Measurements from ENCODE around the gene MLX.

Gene MLX

GRCh38 chr17:42520540-42520951 lies 46.4 kb upstream of the MLX start:
- H3K9ac ChIP-seq (ENCODE audit: low read length), result no peak overlapping the region
- H3K4me1 ChIP-seq (ENCODE audit: control insufficient read depth, low read depth, low read length), result peaks cover 6% of the 10 kb centered on the region
- H3K23ac ChIP-seq (ENCODE audit: low read length), result no peak overlapping the region
- H3K27me3 ChIP-seq (ENCODE audit: insufficient read depth, low read length, poor library complexity), result no peaks in the 10 kb centered on the region
- no peak overlapping the region for H3K4me3 ChIP-seq (ENCODE audit: low read length)
- no CpG with 5 or more reads among the region's 9 CpGs for WGBS (ENCODE audit: extremely low coverage, insufficient coverage, low lambda C conversion rate)
- no peak overlapping the region for H3K18ac ChIP-seq (ENCODE audit: low read length)
- no peak overlapping the region for H2BK5ac ChIP-seq (ENCODE audit: low read length)
- no peak overlapping the region for H2BK15ac ChIP-seq (replicated peaks; ENCODE audit: low read depth)
- no peak overlapping the region for H3K4me2 ChIP-seq (ENCODE audit: low read length)
- no peak overlapping the region for H2AK5ac ChIP-seq (ENCODE audit: low read length)
- peak; percentile 43 for DNase-seq
- no peak overlapping the region for H3K4ac ChIP-seq (ENCODE audit: low read depth, low read length)
- H3K56ac ChIP-seq (ENCODE audit: low read length), result no peak overlapping the region
- H3K79me1 ChIP-seq (ENCODE audit: low read length), result no peaks in the 10 kb centered on the region
- H3K27ac ChIP-seq (ENCODE audit: low read depth, low read length), result peak overlapping the region; percentile 47
- no peak overlapping the region for H2BK120ac ChIP-seq (ENCODE audit: low read depth, low read length)
- no peaks in the 10 kb centered on the region for H3K79me2 ChIP-seq (ENCODE audit: control insufficient read depth, insufficient read depth, low read length)
- peaks cover 2% of the 10 kb centered on the region for H3K36me3 ChIP-seq (ENCODE audit: control insufficient read depth, insufficient read depth, low read length)
- H4K5ac ChIP-seq (ENCODE audit: low read length), result no peak overlapping the region
- no peak overlapping the region for H4K8ac ChIP-seq (ENCODE audit: low read depth, low read length)

GRCh38 chr17:42521036-42521435 lies 45.9 kb upstream of the MLX start:
- peaks cover 6% of the 10 kb centered on the region for H3K4me1 ChIP-seq (ENCODE audit: control insufficient read depth, low read depth, low read length)
- no peak overlapping the region for H4K8ac ChIP-seq (ENCODE audit: low read depth, low read length)
- no peak overlapping the region for H3K4ac ChIP-seq (ENCODE audit: low read depth, low read length)
- no peak overlapping the region for H3K27ac ChIP-seq (ENCODE audit: low read depth, low read length)
- H2BK5ac ChIP-seq (ENCODE audit: low read length), result no peak overlapping the region
- no CpG with 5 or more reads among the region's 8 CpGs for WGBS (ENCODE audit: extremely low coverage, insufficient coverage, low lambda C conversion rate)
- no peak overlapping the region for H3K4me2 ChIP-seq (ENCODE audit: low read length)
- H2BK120ac ChIP-seq (ENCODE audit: low read depth, low read length), result no peak overlapping the region
- H3K79me1 ChIP-seq (ENCODE audit: low read length), result no peaks in the 10 kb centered on the region
- no peak overlapping the region for H3K4me3 ChIP-seq (ENCODE audit: low read length)
- no peak overlapping the region for H3K23ac ChIP-seq (ENCODE audit: low read length)
- H4K5ac ChIP-seq (ENCODE audit: low read length), result no peak overlapping the region
- no peak for DNase-seq
- H3K9ac ChIP-seq (ENCODE audit: low read length), result no peak overlapping the region
- H2AK5ac ChIP-seq (ENCODE audit: low read length), result no peak overlapping the region
- no peak overlapping the region for H2BK15ac ChIP-seq (replicated peaks; ENCODE audit: low read depth)
- no peaks in the 10 kb centered on the region for H3K79me2 ChIP-seq (ENCODE audit: control insufficient read depth, insufficient read depth, low read length)
- peaks cover 2% of the 10 kb centered on the region for H3K36me3 ChIP-seq (ENCODE audit: control insufficient read depth, insufficient read depth, low read length)
- no peak overlapping the region for H3K56ac ChIP-seq (ENCODE audit: low read length)
- no peaks in the 10 kb centered on the region for H3K27me3 ChIP-seq (ENCODE audit: insufficient read depth, low read length, poor library complexity)
- no peak overlapping the region for H3K18ac ChIP-seq (ENCODE audit: low read length)

DNA sequence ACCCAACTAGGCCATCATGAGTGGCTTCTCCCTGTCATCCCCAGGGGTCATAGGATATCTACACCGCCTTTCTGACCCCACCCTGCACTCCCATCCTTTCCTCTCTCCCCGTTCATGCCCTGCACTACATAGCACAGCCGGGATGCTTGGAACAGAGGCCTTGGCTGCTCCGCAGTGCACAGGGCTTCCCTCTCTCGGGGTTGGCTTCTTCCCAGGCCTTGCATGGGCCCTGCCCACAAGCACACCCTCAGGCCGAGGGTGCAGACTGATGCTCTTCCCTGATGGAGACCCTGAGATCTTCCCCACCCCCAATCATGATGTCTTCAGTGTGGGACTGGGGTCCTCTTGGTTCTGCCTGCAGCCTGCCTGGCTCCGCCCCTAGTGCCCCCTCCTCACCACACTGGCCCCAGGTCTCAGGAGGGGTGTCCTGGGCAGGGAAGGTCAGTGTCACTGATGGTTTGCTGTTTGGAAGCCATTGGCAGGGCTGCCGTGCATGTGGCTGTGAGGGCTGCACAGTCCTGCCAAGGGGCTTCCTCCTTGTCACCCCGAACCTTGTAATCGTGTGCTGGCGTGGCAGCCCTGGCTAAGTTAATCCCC lies 45.1 kb upstream of the MLX start:
- Histone ChIP-seq H3K9ac (ENCODE audit: low read length) (no peak overlapping the region), H3K23ac (ENCODE audit: low read length) (no peak overlapping the region), H3K27ac (ENCODE audit: low read depth, low read length) (no peak overlapping the region), H2BK15ac (replicated peaks; ENCODE audit: low read depth) (no peak overlapping the region), H3K18ac (ENCODE audit: low read length) (no peak overlapping the region), H3K56ac (ENCODE audit: low read length) (no peak overlapping the region), H3K4ac (ENCODE audit: low read depth, low read length) (no peak overlapping the region), H3K27me3 (ENCODE audit: insufficient read depth, low read length, poor library complexity) (no peaks in the 10 kb centered on the region), H4K5ac (ENCODE audit: low read length) (no peak overlapping the region), H4K8ac (ENCODE audit: low read depth, low read length) (no peak overlapping the region), H3K4me2 (ENCODE audit: low read length) (no peak overlapping the region), H3K79me2 (ENCODE audit: control insufficient read depth, insufficient read depth, low read length) (no peaks in the 10 kb centered on the region), H3K79me1 (ENCODE audit: low read length) (no peaks in the 10 kb centered on the region), H3K4me1 (ENCODE audit: control insufficient read depth, low read depth, low read length) (peaks cover 6% of the 10 kb centered on the region), H2AK5ac (ENCODE audit: low read length) (no peak overlapping the region), H2BK120ac (ENCODE audit: low read depth, low read length) (no peak overlapping the region), H3K36me3 (ENCODE audit: control insufficient read depth, insufficient read depth, low read length) (peaks cover 2% of the 10 kb centered on the region), H2BK5ac (ENCODE audit: low read length) (no peak overlapping the region), H3K4me3 (ENCODE audit: low read length) (no peak overlapping the region)
- no CpG with 5 or more reads among the region's 11 CpGs for WGBS (ENCODE audit: extremely low coverage, insufficient coverage, low lambda C conversion rate)
- no peak for DNase-seq

GRCh38 chr17:42522263-42522790 lies 44.6 kb upstream of the MLX start:
- H3K36me3 ChIP-seq (ENCODE audit: control insufficient read depth, insufficient read depth, low read length), result peaks cover 2% of the 10 kb centered on the region

DNA sequence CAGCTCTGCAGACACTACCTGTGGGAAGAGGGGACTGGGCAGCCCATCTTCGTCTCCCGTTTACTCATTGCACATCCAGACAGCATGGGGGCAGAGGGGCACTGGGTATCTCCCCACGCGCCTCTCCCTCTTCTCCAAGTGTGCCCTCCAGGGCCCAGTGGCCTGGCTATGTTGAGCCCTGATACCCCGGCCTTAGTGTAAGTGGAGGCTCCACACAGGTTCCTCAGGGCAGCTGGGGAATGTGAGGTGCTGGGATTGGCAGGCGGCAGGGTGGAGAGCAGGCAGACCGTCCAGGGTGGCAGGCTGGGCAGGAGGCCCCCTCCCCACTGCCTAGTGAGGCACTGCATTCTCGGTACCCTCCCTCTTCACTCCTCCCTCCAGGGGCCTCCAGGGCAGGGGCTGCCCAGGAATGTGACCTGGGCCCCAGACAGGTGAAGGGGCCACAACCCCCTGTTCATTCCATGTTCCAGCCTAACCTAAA lies 44.1 kb upstream of the MLX start:
- H2AK5ac ChIP-seq (ENCODE audit: low read length), result no peak overlapping the region
- peaks cover 6% of the 10 kb centered on the region for H3K4me1 ChIP-seq (ENCODE audit: control insufficient read depth, low read depth, low read length)
- no peak overlapping the region for H2BK15ac ChIP-seq (replicated peaks; ENCODE audit: low read depth)
- H3K79me2 ChIP-seq (ENCODE audit: control insufficient read depth, insufficient read depth, low read length), result no peaks in the 10 kb centered on the region
- H2BK5ac ChIP-seq (ENCODE audit: low read length), result no peak overlapping the region
- H3K9ac ChIP-seq (ENCODE audit: low read length), result no peak overlapping the region
- no peak for DNase-seq
- WGBS (ENCODE audit: extremely low coverage, insufficient coverage, low lambda C conversion rate), result no CpG with 5 or more reads among the region's 8 CpGs
- no peak overlapping the region for H3K4ac ChIP-seq (ENCODE audit: low read depth, low read length)
- no peak overlapping the region for H3K27ac ChIP-seq (ENCODE audit: low read depth, low read length)
- H3K23ac ChIP-seq (ENCODE audit: low read length), result no peak overlapping the region
- H3K4me3 ChIP-seq (ENCODE audit: low read length), result no peak overlapping the region
- H3K27me3 ChIP-seq (ENCODE audit: insufficient read depth, low read length, poor library complexity), result no peaks in the 10 kb centered on the region
- H3K4me2 ChIP-seq (ENCODE audit: low read length), result no peak overlapping the region
- no peak overlapping the region for H4K5ac ChIP-seq (ENCODE audit: low read length)
- H3K18ac ChIP-seq (ENCODE audit: low read length), result no peak overlapping the region
- H4K8ac ChIP-seq (ENCODE audit: low read depth, low read length), result no peak overlapping the region
- H2BK120ac ChIP-seq (ENCODE audit: low read depth, low read length), result no peak overlapping the region
- H3K79me1 ChIP-seq (ENCODE audit: low read length), result no peaks in the 10 kb centered on the region
- H3K56ac ChIP-seq (ENCODE audit: low read length), result no peak overlapping the region
- peaks cover 2% of the 10 kb centered on the region for H3K36me3 ChIP-seq (ENCODE audit: control insufficient read depth, insufficient read depth, low read length)

More at GRCh38 chr17:42522263-42522790, 44.6 kb upstream of the MLX start:
- H3K4me3 ChIP-seq (ENCODE audit: low read length), result no peak overlapping the region
- H2BK5ac ChIP-seq (ENCODE audit: low read length), result no peak overlapping the region
- no peak for DNase-seq
- no peak overlapping the region for H3K18ac ChIP-seq (ENCODE audit: low read length)
- H2AK5ac ChIP-seq (ENCODE audit: low read length), result no peak overlapping the region
- H3K79me1 ChIP-seq (ENCODE audit: low read length), result no peaks in the 10 kb centered on the region
- no peaks in the 10 kb centered on the region for H3K79me2 ChIP-seq (ENCODE audit: control insufficient read depth, insufficient read depth, low read length)
- H3K23ac ChIP-seq (ENCODE audit: low read length), result no peak overlapping the region
- H3K4me1 ChIP-seq (ENCODE audit: control insufficient read depth, low read depth, low read length), result peaks cover 6% of the 10 kb centered on the region
- no peak overlapping the region for H3K4ac ChIP-seq (ENCODE audit: low read depth, low read length)
- H3K27ac ChIP-seq (ENCODE audit: low read depth, low read length), result no peak overlapping the region
- H2BK120ac ChIP-seq (ENCODE audit: low read depth, low read length), result no peak overlapping the region
- no peak overlapping the region for H3K9ac ChIP-seq (ENCODE audit: low read length)
- no peak overlapping the region for H4K5ac ChIP-seq (ENCODE audit: low read length)
- H4K8ac ChIP-seq (ENCODE audit: low read depth, low read length), result no peak overlapping the region
- no peaks in the 10 kb centered on the region for H3K27me3 ChIP-seq (ENCODE audit: insufficient read depth, low read length, poor library complexity)
- WGBS (ENCODE audit: extremely low coverage, insufficient coverage, low lambda C conversion rate), result no CpG with 5 or more reads among the region's 9 CpGs
- H3K56ac ChIP-seq (ENCODE audit: low read length), result no peak overlapping the region
- H2BK15ac ChIP-seq (replicated peaks; ENCODE audit: low read depth), result no peak overlapping the region
- no peak overlapping the region for H3K4me2 ChIP-seq (ENCODE audit: low read length)

- Histone ChIP-seq H3K4me2 (ENCODE audit: low read length) (no peak overlapping the region), H3K4ac (ENCODE audit: low read depth, low read length) (no peak overlapping the region), H2AK5ac (ENCODE audit: low read length) (no peak overlapping the region), H3K23ac (ENCODE audit: low read length) (no peak overlapping the region), H3K27ac (ENCODE audit: low read depth, low read length) (no peak overlapping the region), H3K56ac (ENCODE audit: low read length) (no peak overlapping the region), H4K8ac (ENCODE audit: low read depth, low read length) (no peak overlapping the region), H3K79me1 (ENCODE audit: low read length) (no peaks in the 10 kb centered on the region), H4K5ac (ENCODE audit: low read length) (no peak overlapping the region), H3K36me3 (ENCODE audit: control insufficient read depth, insufficient read depth, low read length) (peaks cover 2% of the 10 kb centered on the region), H3K27me3 (ENCODE audit: insufficient read depth, low read length, poor library complexity) (no peaks in the 10 kb centered on the region), H3K18ac (ENCODE audit: low read length) (no peak overlapping the region), H3K79me2 (ENCODE audit: control insufficient read depth, insufficient read depth, low read length) (no peaks in the 10 kb centered on the region), H3K4me1 (ENCODE audit: control insufficient read depth, low read depth, low read length) (peaks cover 2% of the 10 kb centered on the region), H2BK120ac (ENCODE audit: low read depth, low read length) (no peak overlapping the region), H3K9ac (ENCODE audit: low read length) (no peak overlapping the region), H2BK15ac (replicated peaks; ENCODE audit: low read depth) (no peak overlapping the region), H2BK5ac (ENCODE audit: low read length) (no peak overlapping the region), H3K4me3 (ENCODE audit: low read length) (no peak overlapping the region)
- no peak for DNase-seq
- no CpG with 5 or more reads among the region's 2 CpGs for WGBS (ENCODE audit: extremely low coverage, insufficient coverage, low lambda C conversion rate)
Observed at GRCh38 chr17:42525221-42525620, 41.7 kb upstream of the MLX start.
